GM10847 (cell line): ENCODE results near the gene CTDSP1.

Experiments
- POLR2A ChIP-seq: IDR thresholded peaks from 2 replicates; pipeline ENCODE4 v1.6.1; 2011; ENCODE audit not compliant: insufficient read length; ENCODE audit errors: extremely low read depth

Gene CTDSP1

GRCh38 chr2:218370410-218371063 lies 29.1 kb upstream of the CTDSP1 start:
- no peak for TF ChIP-seq POLR2A

GRCh38 chr2:218371983-218372350 lies 27.7 kb upstream of the CTDSP1 start:
- TF ChIP-seq POLR2A: no peak

- no peak for TF ChIP-seq POLR2A
Measured at GRCh38 chr2:218374795-218375194, 24.9 kb upstream of the CTDSP1 start.

GRCh38 chr2:218375212-218375611 lies 24.5 kb upstream of the CTDSP1 start:
- no peak for TF ChIP-seq POLR2A

GRCh38 chr2:218378053-218378452 lies 21.6 kb upstream of the CTDSP1 start:
- no peak for TF ChIP-seq POLR2A

- no peak for TF ChIP-seq POLR2A
Measured at GRCh38 chr2:218381916-218382366, 17.7 kb upstream of the CTDSP1 start, which contains the start of gene SLC11A1. SLC11A1 (plus strand) TSS chr2:218382273; CDS start chr2:218382369, 96 bp downstream.

- TF ChIP-seq POLR2A: no peak
Measured at GRCh38 chr2:218382785-218383184, 16.9 kb upstream of the CTDSP1 start.

- TF ChIP-seq POLR2A: no peak
Measured at GRCh38 chr2:218383892-218384519, 15.7 kb upstream of the CTDSP1 start.

- TF ChIP-seq POLR2A: no peak
Measured at GRCh38 chr2:218384975-218385374, 14.7 kb upstream of the CTDSP1 start.

- no peak for TF ChIP-seq POLR2A
Measured at GRCh38 chr2:218386505-218387368, 12.9 kb upstream of the CTDSP1 start.

GRCh38 chr2:218387369-218388194 lies 12.1 kb upstream of the CTDSP1 start:
- no peak for TF ChIP-seq POLR2A

- TF ChIP-seq POLR2A: no peak
Measured at GRCh38 chr2:218389333-218390150, 10.1 kb upstream of the CTDSP1 start.

- TF ChIP-seq POLR2A: no peak
Measured at GRCh38 chr2:218391202-218391601, 8.5 kb upstream of the CTDSP1 start.

GRCh38 chr2:218392459-218392858 lies 7.2 kb upstream of the CTDSP1 start:
- TF ChIP-seq POLR2A: no peak
